Mesendoderm (in vitro differentiated cells): ENCODE measurements around the gene RNF113B.
A peak's percentile ranks its signal among the peaks of the same experiment; 100 is the strongest.

ENCODE experiments used
- DNase-seq: peaks from one replicate; pipeline ENCODE4 v3.0.0; 2013
- H2AK5ac ChIP-seq: 2 replicates; pipeline ENCODE4 v1.6.1; 2013; ENCODE audit warnings: low read length, inconsistent platforms
- H2BK120ac ChIP-seq: 2 replicates; pipeline ENCODE4 v1.6.1; 2013; ENCODE audit warnings: low read depth, mild to moderate bottlenecking, low read length, moderate library complexity, mixed read lengths
- H2BK15ac ChIP-seq: replicated peaks from 2 replicates; pipeline ENCODE4 v1.6.1; 2013; ENCODE audit warnings: low read depth, mild to moderate bottlenecking, moderate library complexity
- H2BK5ac ChIP-seq: 2 replicates; pipeline ENCODE4 v1.6.1; 2013; ENCODE audit warnings: low read length, inconsistent platforms
- H3K18ac ChIP-seq: 2 replicates; pipeline ENCODE4 v1.6.1; 2013; ENCODE audit warnings: mild to moderate bottlenecking, low read length, mixed read lengths
- H3K23ac ChIP-seq: one replicate; pipeline ENCODE4 v1.6.1; 2013; ENCODE audit warnings: low read length
- H3K27ac ChIP-seq: 2 replicates; pipeline ENCODE4 v1.5.1; 2013; ENCODE audit warnings: low read depth, mild to moderate bottlenecking, inconsistent platforms, low read length, moderate library complexity
- H3K27me3 ChIP-seq: 2 replicates; pipeline ENCODE4 v1.6.1; 2013; ENCODE audit warnings: low read length, control low read depth, mild to moderate bottlenecking, inconsistent platforms; ENCODE audit not compliant: insufficient read depth, poor library complexity
- H3K36me3 ChIP-seq: 2 replicates; pipeline ENCODE4 v1.6.1; 2013; ENCODE audit warnings: low read length, inconsistent platforms; ENCODE audit not compliant: control insufficient read depth, insufficient read depth
- H3K4ac ChIP-seq: one replicate; pipeline ENCODE4 v1.6.1; 2013; ENCODE audit warnings: low read depth, mild to moderate bottlenecking, low read length, moderate library complexity
- H3K4me1 ChIP-seq: 2 replicates; pipeline ENCODE4 v1.6.1; 2013; ENCODE audit warnings: low read depth, low read length, inconsistent platforms; ENCODE audit not compliant: control insufficient read depth
- H3K4me2 ChIP-seq: 2 replicates; pipeline ENCODE4 v1.6.1; 2013; ENCODE audit warnings: low read length
- H3K4me3 ChIP-seq: 2 replicates; pipeline ENCODE4 v1.5.1; 2013; ENCODE audit warnings: mild to moderate bottlenecking, low read length
- H3K56ac ChIP-seq: one replicate; pipeline ENCODE4 v1.6.1; 2013; ENCODE audit warnings: low read length
- H3K79me1 ChIP-seq: 2 replicates; pipeline ENCODE4 v1.6.1; 2013; ENCODE audit warnings: low read length, inconsistent platforms
- H3K79me2 ChIP-seq: 2 replicates; pipeline ENCODE4 v1.6.1; 2013; ENCODE audit warnings: mild to moderate bottlenecking, low read length; ENCODE audit not compliant: control insufficient read depth, insufficient read depth
- H3K9ac ChIP-seq: 2 replicates; pipeline ENCODE4 v1.6.1; 2013; ENCODE audit warnings: low read length, inconsistent platforms
- H4K5ac ChIP-seq: one replicate; pipeline ENCODE4 v1.6.1; 2013; ENCODE audit warnings: low read length
- H4K8ac ChIP-seq: one replicate; pipeline ENCODE4 v1.6.1; 2013; ENCODE audit warnings: low read depth, mild to moderate bottlenecking, control low read depth, low read length, moderate library complexity
- WGBS: extraction: QIAGEN DNeasy Blood & Tissue Kit; methylation state at CpG from one replicate; pipeline ENCODE4 v1.1.7; 2013; ENCODE audit warnings: low lambda C conversion rate, missing lambda C conversion rate; ENCODE audit not compliant: insufficient coverage; ENCODE audit errors: extremely low coverage; 5-methylcytosine and 5-hydroxymethylcytosine counted together

Gene RNF113B

GRCh38 chr13:98181111-98181815, 4.2 kb upstream of the RNF113B start:
- Histone ChIP-seq H3K4me2 (no peak overlapping the region), H3K79me1 (peaks cover 22% of the 10 kb centered on the region), H3K27ac (no peak overlapping the region), H3K56ac (no peak overlapping the region), H3K4ac (no peak overlapping the region), H3K4me3 (no peak overlapping the region), H3K23ac (no peak overlapping the region), H4K5ac (no peak overlapping the region), H2AK5ac (no peak overlapping the region), H2BK120ac (no peak overlapping the region), H4K8ac (no peak overlapping the region), H2BK15ac (no peak overlapping the region), H2BK5ac (no peak overlapping the region), H3K79me2 (peaks cover 38% of the 10 kb centered on the region), H3K9ac (no peak overlapping the region), H3K36me3 (no peaks in the 10 kb centered on the region), H3K27me3 (no peaks in the 10 kb centered on the region), H3K18ac (no peak overlapping the region), H3K4me1 (peaks cover 5% of the 10 kb centered on the region)
- no CpG with 5 or more reads among the region's 7 CpGs for WGBS
- DNase-seq: no peak

- Histone ChIP-seq H2BK120ac (no peak overlapping the region), H3K18ac (no peak overlapping the region), H3K79me1 (peaks cover 24% of the 10 kb centered on the region), H3K56ac (peak overlapping the region; percentile 26), H2BK15ac (no peak overlapping the region), H2AK5ac (no peak overlapping the region), H3K23ac (no peak overlapping the region), H3K79me2 (peaks cover 43% of the 10 kb centered on the region), H3K27me3 (no peaks in the 10 kb centered on the region), H3K27ac (no peak overlapping the region), H4K8ac (no peak overlapping the region), H2BK5ac (no peak overlapping the region), H3K4me3 (no peak overlapping the region), H3K36me3 (no peaks in the 10 kb centered on the region), H3K4ac (no peak overlapping the region), H4K5ac (no peak overlapping the region), H3K4me1 (peaks cover 5% of the 10 kb centered on the region), H3K4me2 (no peak overlapping the region), H3K9ac (no peak overlapping the region)
- WGBS: no CpG with 5 or more reads among the region's 3 CpGs
- no peak for DNase-seq
Observed at GRCh38 chr13:98180092-98180491, 3.0 kb upstream of the RNF113B start.

DNA sequence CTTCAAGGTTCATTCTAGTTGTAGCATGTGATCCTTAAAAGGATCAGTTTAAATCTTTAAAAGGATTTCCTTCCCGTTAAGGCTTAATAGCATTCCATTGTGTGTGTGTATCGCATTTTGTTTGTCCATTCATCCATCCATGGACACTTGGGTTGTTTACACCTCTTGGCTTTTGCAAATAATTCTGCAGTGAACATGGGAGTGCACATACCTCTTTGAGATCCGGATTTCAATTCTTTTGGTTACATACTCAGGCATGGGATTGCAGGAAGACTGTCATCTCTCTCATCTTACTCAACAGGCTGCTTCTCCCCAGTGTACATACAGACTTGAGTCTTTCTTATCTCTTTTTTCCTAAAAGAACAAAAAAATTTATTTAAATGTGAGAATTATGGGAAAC, 1.2 kb downstream of the RNF113B start:
- H3K36me3 ChIP-seq: no peaks in the 10 kb centered on the region
- H3K79me1 ChIP-seq: peaks cover 34% of the 10 kb centered on the region
- no peak overlapping the region for H2AK5ac ChIP-seq
- no peak overlapping the region for H3K56ac ChIP-seq
- no peak overlapping the region for H3K4ac ChIP-seq
- no peaks in the 10 kb centered on the region for H3K27me3 ChIP-seq
- no peak overlapping the region for H2BK5ac ChIP-seq
- H3K4me3 ChIP-seq: no peak overlapping the region
- H3K18ac ChIP-seq: no peak overlapping the region
- WGBS: no CpG with 5 or more reads among the region's 3 CpGs
- no peak overlapping the region for H2BK120ac ChIP-seq
- H4K5ac ChIP-seq: no peak overlapping the region
- DNase-seq: no peak
- no peak overlapping the region for H3K9ac ChIP-seq
- no peak overlapping the region for H4K8ac ChIP-seq
- H3K79me2 ChIP-seq: peaks cover 58% of the 10 kb centered on the region
- H2BK15ac ChIP-seq: no peak overlapping the region
- H3K23ac ChIP-seq: no peak overlapping the region
- H3K4me1 ChIP-seq: peaks cover 36% of the 10 kb centered on the region
- no peak overlapping the region for H3K27ac ChIP-seq
- H3K4me2 ChIP-seq: no peak overlapping the region

- Histone ChIP-seq H4K8ac (no peak overlapping the region), H2BK15ac (no peak overlapping the region), H3K27me3 (no peaks in the 10 kb centered on the region), H3K27ac (peak overlapping the region; percentile 92), H3K18ac (no peak overlapping the region), H3K79me2 (peaks cover 59% of the 10 kb centered on the region), H3K36me3 (no peaks in the 10 kb centered on the region), H4K5ac (no peak overlapping the region), H3K4me1 (peaks cover 38% of the 10 kb centered on the region), H3K4ac (no peak overlapping the region), H2BK120ac (no peak overlapping the region), H3K4me2 (no peak overlapping the region), H3K79me1 (peaks cover 31% of the 10 kb centered on the region), H3K23ac (no peak overlapping the region), H3K9ac (no peak overlapping the region), H3K4me3 (no peak overlapping the region), H2AK5ac (no peak overlapping the region), H2BK5ac (peak overlapping the region; percentile 80), H3K56ac (peak overlapping the region; percentile 51)
- WGBS: no CpG with 5 or more reads among the region's 3 CpGs
- no peak for DNase-seq
Observed at GRCh38 chr13:98175043-98175442, 2.0 kb downstream of the RNF113B start.

DNA sequence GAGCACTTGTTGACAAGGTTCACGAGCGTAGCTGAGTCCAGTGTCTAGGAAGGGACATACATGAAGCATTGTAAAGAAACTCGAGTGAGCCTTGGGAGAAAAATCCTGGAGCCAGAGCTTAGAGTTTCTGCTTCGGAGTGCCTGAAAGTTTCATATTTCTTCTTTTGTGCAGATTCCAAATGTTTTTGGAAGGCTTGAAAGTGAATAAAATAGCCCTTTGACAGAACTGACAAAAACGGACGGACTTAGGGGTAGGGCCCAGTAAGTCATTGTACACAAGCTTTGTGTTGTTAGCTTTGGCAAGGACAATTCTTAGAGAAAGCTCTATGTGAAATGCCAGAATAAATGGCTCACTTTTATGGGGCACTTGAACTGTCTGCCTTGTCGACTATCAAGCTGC, 2.8 kb downstream of the RNF113B start:
- Histone ChIP-seq H3K79me1 (peaks cover 27% of the 10 kb centered on the region), H2BK5ac (no peak overlapping the region), H3K27me3 (no peaks in the 10 kb centered on the region), H3K9ac (no peak overlapping the region), H3K56ac (no peak overlapping the region), H2AK5ac (no peak overlapping the region), H4K5ac (no peak overlapping the region), H3K4ac (peak overlapping the region; percentile 79), H3K4me2 (no peak overlapping the region), H3K23ac (no peak overlapping the region), H4K8ac (no peak overlapping the region), H2BK15ac (peak overlapping the region; percentile 9), H3K18ac (peak overlapping the region; percentile 76), H3K79me2 (peaks cover 56% of the 10 kb centered on the region), H3K4me3 (no peak overlapping the region), H3K36me3 (no peaks in the 10 kb centered on the region), H3K27ac (peak overlapping the region; percentile 92), H3K4me1 (peaks cover 37% of the 10 kb centered on the region), H2BK120ac (no peak overlapping the region)
- no CpG with 5 or more reads among the region's 7 CpGs for WGBS
- DNase-seq: no peak
